T-helper 2 cell treated with Interferon-gamma antibody and Interleukin-4, amounts not matched to agents 100 ng/mL and 5 ng/mL, for 36 hours (primary cell): ENCODE data around the gene KRTAP10-6. TPM values are rescaled to one million over a fixed set of nuclear protein-coding genes. Genes with fewer than 3 reads are reported as not detected.
"Not testable (repeated sequence)": the region's sequence is repeated elsewhere in the genome, so short reads cannot be mapped to it uniquely, and the experiment has no call there.

Experiments used
- intact Hi-C: fragments of 100-400 bp; cut with micrococcal nuclease; formaldehyde crosslinking; loops from one replicate; pipeline ENCODE4 v1.15.1; 2023
- total RNA-seq: library from RNA; stranded (reverse); gene quantifications from 2 replicates; pipeline ENCODE4 v1.2.3, GENCODE V29; 2022

KRTAP10-6 gene
- total RNA-seq, 1 donor from 2014 or later: not detected

DNA sequence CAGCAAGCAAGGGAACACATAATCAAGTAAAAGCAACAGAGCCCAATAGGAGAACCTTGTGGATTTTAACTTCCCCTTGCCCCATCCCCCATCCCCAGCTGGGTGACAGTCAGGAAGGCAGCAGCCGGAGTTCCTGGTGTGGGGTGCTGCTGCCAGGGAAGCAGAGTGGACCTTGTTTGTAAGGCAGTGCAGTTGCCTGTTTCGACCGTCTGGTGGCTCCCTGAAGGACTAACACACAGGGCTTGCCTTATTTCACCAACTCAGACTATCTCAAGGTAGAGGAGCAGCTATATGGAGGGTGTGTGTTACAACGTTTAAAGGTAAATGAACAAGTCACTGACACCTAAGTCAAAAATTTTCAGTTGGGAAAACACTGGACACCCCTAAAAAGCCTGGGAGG, 26.2 kb upstream of the KRTAP10-6 start:
- intact Hi-C loops: loop anchor here (2.0 kb wide), 1 partner anchor 38 kb away; the partner anchor contains the start of gene KRTAP12-3

- intact Hi-C loops: no loop called here
These were observed 24.8 kb upstream of the KRTAP10-6 start for GRCh38 chr21:44617071-44617501.

DNA sequence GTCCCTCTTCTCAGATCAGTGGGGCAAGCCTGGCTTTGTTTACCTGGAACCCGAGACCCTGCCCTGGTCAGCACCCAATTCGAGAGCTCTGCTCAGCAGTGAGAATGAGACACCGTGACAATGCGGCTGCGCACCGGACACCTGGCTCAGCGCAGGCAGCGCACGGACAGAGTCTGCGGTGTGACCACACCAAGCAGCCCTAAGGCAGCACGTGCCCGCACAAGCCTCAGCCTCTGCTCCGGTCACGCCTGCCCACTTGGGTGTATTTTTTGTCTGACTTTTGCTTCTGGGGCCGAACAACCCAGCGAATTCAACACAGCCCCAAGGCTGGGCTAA, 24.3 kb upstream of the KRTAP10-6 start:
- intact Hi-C loops: no loop called here

DNA sequence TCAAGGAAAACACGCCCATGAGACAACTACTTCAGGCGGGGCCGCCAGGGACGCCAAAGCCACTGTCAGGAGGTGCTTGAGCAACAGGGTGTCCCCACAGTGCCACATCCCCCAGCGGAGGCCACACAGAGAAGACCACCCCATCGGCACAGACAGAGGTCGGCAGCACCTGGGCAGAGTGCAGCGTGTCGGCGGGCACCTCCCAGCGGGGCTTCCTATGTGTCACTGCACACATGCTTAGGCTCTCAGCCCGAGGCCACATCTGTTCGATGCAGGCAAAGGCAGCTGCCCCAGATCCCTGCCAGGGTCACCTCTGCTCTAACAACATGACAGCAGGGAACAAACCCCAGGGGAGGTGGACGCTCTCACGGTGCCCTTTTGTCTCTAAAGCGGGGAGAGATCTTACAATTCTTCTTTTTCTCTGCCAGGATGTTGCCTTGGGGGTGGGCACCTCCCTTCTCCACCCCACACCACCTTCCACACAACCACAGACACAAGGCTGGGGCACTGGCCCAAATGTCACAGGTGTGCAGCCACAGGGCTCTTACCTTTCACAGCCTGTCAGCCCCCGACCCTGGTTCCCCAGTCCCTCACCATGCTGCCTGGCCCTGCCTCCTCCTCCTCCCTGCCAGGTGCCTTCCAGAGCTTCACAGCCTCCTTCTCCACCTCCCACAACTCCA, 23.7 kb upstream of the KRTAP10-6 start:
- intact Hi-C loops: no loop called here

DNA sequence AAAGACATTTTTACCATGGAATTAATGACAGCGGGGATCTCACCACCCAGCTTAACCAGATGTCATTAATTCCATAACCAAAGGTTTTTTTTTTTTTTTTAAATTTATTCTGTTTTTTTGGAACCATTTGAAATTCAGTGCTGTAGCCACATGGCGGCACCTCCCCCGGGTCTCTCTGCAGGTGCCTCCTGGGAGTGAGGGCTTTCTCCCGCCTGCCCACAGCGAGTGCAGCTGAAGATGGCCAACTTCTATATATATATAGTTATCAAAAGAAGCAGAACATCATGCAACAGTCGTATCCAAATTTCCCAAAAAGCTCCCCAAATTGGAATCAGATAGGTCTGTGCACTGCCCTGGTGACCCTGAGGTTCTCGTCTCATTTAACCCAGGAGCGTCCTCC, 23.2 kb upstream of the KRTAP10-6 start:
- intact Hi-C loops: no loop called here

DNA sequence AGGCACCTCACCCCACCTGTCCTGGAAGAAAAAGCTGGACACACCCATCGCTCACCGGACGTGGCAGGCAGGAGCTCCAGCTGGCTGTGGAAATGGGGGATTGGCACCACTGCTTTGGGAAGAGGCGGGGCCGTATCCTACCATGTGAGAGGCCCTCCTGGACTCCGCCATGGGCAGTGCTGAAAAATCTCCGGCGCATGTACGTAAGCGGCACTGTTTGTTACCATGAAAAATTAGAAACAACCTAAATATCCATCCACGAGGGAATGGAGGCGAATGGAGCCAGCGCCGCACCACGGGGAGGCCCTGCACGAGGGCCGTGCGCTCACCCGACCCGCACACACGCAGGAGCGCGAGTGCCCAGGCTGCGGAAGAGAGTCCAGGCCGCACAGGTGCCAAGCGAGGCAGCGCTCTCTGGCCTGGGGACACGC, 22.7 kb upstream of the KRTAP10-6 start:
- intact Hi-C loops: no loop called here

DNA sequence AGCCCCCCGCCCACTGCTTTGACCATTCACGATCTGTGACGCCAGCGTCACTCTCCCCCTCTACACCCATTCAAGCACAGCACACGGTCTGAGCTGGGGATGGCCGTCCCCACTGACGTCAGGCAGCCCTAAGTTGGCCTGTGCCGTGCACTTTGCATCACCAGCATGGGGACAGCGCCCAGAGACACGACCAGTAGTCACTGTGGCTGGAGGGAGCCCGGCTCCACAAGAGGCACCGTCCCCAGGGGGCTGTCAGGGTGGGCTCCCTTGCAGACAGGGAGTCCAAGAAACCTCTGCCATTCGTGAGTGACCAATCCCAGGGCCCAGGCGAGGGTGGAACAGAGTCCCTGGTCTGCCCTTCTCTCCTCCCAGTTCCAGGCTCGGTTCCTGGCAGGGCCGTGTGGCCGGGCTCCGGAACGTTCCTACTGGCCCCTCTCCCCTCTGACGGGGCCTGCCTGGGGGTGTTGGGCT, 21.9 kb upstream of the KRTAP10-6 start:
- intact Hi-C loops: no loop called here

GRCh38 chr21:44613386-44614155, 21.3 kb upstream of the KRTAP10-6 start:
- intact Hi-C loops: no loop called here

- intact Hi-C loops: no loop called here
These were observed 20.4 kb upstream of the KRTAP10-6 start for GRCh38 chr21:44612669-44613229.

DNA sequence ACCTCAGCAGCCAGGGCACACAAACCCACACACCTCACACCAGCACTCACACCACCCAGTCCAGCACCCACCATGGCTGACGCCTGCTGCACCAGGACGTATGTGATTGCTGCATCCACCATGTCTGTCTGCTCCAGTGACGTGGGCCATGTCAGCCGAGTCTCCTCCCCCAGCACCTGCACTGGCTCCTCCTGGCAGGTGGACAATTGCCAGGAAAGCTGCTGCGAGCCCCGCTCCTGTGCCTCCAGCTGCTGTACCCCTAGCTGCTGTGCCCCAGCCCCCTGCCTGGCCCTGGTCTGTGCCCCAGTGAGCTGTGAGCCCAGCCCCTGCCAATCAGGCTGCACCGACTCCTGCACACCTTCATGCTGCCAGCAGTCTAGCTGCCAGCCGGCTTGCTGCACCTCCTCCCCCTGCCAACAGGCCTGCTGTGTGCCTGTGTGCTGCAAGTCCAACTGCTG, 19.8 kb upstream of the KRTAP10-6 start, which contains the start of gene KRTAP10-8:
Gene KRTAP10-8, plus strand, starts transcription at position 51 of the 458 bp plus-strand sequence. Its CDS starts 22 bp downstream, at position 73.
- intact Hi-C loops: no loop called here

- intact Hi-C loops: no loop called here
These were observed 19.2 kb upstream of the KRTAP10-6 start for GRCh38 chr21:44611551-44611950.

- intact Hi-C loops: not testable (repeated sequence)
These were observed 18.0 kb upstream of the KRTAP10-6 start for GRCh38 chr21:44610157-44610843.

- intact Hi-C loops: no loop called here
These were observed 16.9 kb upstream of the KRTAP10-6 start for GRCh38 chr21:44609193-44609592.

GRCh38 chr21:44606495-44606894, 14.2 kb upstream of the KRTAP10-6 start:
- intact Hi-C loops: no loop called here

DNA sequence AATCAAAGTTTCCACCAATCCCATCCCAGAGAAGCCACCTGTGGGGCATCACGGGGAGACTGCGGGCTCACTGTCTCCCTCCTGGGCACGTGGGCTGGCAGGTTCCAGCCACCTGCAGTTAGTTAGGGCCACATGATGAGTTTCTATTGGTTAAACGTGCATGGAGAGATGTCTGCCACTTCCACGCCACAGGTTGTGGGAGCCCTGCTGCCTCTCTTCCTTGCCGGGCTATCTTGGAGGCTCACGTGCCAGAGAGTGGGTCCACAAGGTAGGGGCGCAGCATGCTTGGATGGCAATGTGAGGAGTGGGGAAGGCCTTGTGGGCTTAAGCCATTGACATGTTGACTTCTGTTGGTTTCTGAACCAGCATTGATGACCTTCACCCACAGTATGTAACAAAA, 11.6 kb upstream of the KRTAP10-6 start:
- intact Hi-C loops: no loop called here

- intact Hi-C loops: no loop called here
These were observed 11.0 kb upstream of the KRTAP10-6 start for GRCh38 chr21:44603109-44603875.

DNA sequence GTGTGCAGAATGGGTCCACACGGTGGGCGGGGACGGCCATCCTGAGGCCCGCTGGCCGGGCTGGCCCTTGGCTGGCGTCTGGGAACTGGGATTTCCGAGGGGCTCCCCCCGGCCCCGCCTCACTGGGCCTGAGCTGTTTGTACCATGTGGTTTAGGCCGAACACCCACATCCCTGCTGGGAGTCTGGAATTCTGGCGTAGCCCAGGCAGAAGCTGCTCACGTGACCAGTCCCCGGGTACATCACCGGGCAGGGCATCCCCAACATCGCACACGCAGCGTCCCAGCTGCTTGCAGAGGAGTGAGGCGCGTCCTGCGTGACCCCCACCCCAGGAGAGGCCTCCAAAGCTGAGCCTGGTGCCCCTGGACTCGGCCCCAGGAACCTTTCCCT, 10.2 kb upstream of the KRTAP10-6 start:
- intact Hi-C loops: no loop called here

DNA sequence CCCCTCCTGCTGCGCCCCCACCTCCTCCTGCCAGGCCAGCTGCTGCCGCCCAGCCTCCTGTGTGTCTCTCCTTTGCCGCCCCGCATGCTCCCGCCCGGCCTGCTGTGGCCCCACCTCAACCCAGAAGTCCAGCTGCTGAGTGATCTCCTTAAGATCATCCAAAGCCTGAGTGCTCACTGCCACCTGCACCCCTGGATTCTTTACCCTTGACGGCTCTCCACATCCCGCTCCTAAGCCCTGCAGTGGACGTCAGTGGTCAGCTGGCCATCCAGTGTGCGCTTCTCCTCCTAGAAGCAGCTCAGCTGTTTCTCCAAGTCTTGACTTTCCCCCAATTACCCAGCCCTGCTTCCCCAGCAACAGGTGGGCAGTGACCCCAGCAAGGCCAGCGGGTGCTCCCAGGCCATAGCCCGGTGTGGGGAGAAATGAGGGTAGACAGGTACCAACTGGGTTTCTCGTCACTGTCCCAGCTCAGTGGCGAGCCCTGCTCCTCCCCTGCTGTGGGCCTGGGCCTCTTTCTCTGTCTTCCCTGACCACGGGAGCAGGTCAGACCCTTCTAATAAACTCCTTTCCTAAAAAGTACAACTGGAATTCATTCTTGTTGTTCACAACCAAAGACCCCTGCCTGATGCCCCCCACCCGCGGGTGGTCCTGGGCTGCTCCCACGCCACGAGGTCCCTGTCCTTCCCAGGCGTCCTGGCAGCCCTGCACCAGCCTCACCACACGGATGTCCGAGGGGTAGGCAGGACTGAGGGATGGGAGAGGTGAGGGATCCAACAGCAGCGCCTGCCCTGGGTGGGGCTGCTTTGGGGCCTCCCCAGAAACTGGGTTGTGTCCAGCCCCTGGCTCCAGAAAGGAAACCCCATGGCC, 9.5 kb upstream of the KRTAP10-6 start:
- intact Hi-C loops: no loop called here

DNA sequence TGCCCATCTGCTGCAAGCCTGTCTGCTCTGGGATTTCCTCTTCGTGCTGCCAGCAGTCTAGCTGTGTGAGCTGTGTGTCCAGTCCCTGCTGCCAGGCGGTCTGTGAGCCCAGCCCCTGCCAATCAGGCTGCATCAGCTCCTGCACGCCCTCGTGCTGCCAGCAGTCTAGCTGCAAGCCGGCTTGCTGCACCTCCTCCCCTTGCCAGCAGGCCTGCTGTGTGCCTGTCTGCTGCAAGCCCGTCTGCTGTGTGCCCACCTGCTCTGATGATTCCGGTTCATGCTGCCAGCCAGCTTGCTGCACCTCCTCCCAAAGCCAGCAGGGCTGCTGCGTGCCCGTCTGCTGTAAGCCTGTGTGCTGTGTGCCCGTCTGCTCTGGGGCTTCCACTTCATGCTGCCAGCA, 8.8 kb upstream of the KRTAP10-6 start:
- intact Hi-C loops: not testable (repeated sequence)
